HCT116 (cell line): ENCODE measurements around the gene TRPC1. TPM values are rescaled to one million over a fixed set of nuclear protein-coding genes. Genes with fewer than 3 reads are reported as not detected.

Source experiments
- ATAC-seq: fragments of 200-7000 bp; cut with Tn5 transposase; 2 replicates; pipeline ENCODE4 v1.9.1; 2020; ENCODE audit warnings: mild to moderate bottlenecking, moderate library complexity
- BruUV-seq: library from RNA; stranded (reverse); fragments of 400-500 nt; replicated peaks from 2 replicates; lab custom pipeline; 2021; lab: Mats Ljungman, UMichigan
- CTCF ChIA-PET: fragments of 300-600 bp; sonication (Branson Sonifier 250); formaldehyde crosslinking; loops from one replicate; lab custom pipeline; 2021; ENCODE audit warnings: antibody characterized with exemption; lab: Charles Lee
- POLR2A ChIA-PET: fragments of 300-600, 350-600 bp; sonication (Branson Sonifier 250); formaldehyde crosslinking; loops from one replicate; lab custom pipeline; 2021; ENCODE audit warnings: antibody characterized with exemption; lab: Charles Lee
- RAD21 ChIA-PET, 2 experiments: fragments of 300-600 bp; sonication (Branson Sonifier 250); formaldehyde crosslinking; loops; one replicate each; lab custom pipeline; 2023; ENCODE audit warnings: low total read pairs in 2 of 2; ENCODE audit not compliant: uncharacterized antibody in 2 of 2, unreplicated experiment in 2 of 2, low non-redundant PET in 1 of 2; lab: Charles Lee
- DNase-seq: peaks from one replicate; pipeline ENCODE4 v3.0.0-alpha.2; 2010; ENCODE audit warnings: low read depth, low spot score
- H2AFZ ChIP-seq: fragments of 200-600 bp; shearing (Covaris generic), sonication (generic); 2 replicates; pipeline ENCODE4 v1.6.1; 2017; ENCODE audit warnings: low read depth, mixed run types, mixed read lengths, antibody characterized with exemption, low read length; ENCODE audit not compliant: poor library complexity, severe bottlenecking
- H3K27ac ChIP-seq: 2 replicates; pipeline ENCODE4 v1.5.1; 2012; ENCODE audit warnings: low read depth, low read length
- H3K27me3 ChIP-seq: fragments of 200-600 bp; sonication (generic); 2 replicates; pipeline ENCODE4 v1.6.1; 2016; ENCODE audit warnings: mixed run types, low read length, mixed read lengths; ENCODE audit not compliant: insufficient read depth
- H3K36me3 ChIP-seq, 2 experiments: fragments of 200-500 bp in 1 of 2; fragments of 200-600 bp in 1 of 2; sonication (Bioruptor generic) in 1 of 2; sonication (generic) in 1 of 2; 2 replicates each; pipeline versions ENCODE4 v1.5.1 to v1.6.1; 2014 to 2016; ENCODE audit warnings: low read length in 2 of 2, inconsistent platforms in 1 of 2, mixed read lengths in 1 of 2, mixed run types in 1 of 2; ENCODE audit not compliant: insufficient read depth in 2 of 2, control insufficient read depth in 1 of 2
- H3K4me1 ChIP-seq, 2 experiments: fragments of 200-600 bp in 1 of 2; sonication (generic) in 1 of 2; 2 replicates each; pipeline versions ENCODE4 v1.5.1 to v1.6.1; 2012 to 2017; ENCODE audit warnings: low read length in 2 of 2, inconsistent platforms in 1 of 2, mild to moderate bottlenecking in 1 of 2, mixed read lengths in 1 of 2, mixed run types in 1 of 2, moderate library complexity in 1 of 2; ENCODE audit not compliant: insufficient read depth in 2 of 2, control insufficient read depth in 1 of 2
- H3K4me2 ChIP-seq: fragments of 200-600 bp; sonication (generic); 2 replicates; pipeline ENCODE4 v1.6.1; 2017; ENCODE audit warnings: mixed run types, low read length, mixed read lengths
- H3K4me3 ChIP-seq, 2 experiments: fragments of 200-600 bp in 1 of 2; sonication (generic) in 1 of 2; replicated peaks in 1 of 2; 2 replicates each; pipeline ENCODE4 v1.5.1; 2011 to 2016; ENCODE audit warnings: low read length in 2 of 2, control low read depth in 1 of 2, low read depth in 1 of 2, mild to moderate bottlenecking in 1 of 2, mixed read lengths in 1 of 2, mixed run types in 1 of 2
- H3K79me2 ChIP-seq: fragments of 200-600 bp; sonication (generic); 2 replicates; pipeline ENCODE4 v1.6.1; 2017; ENCODE audit warnings: mild to moderate bottlenecking, mixed run types, low read length, moderate library complexity, mixed read lengths; ENCODE audit not compliant: insufficient read depth
- H3K9ac ChIP-seq: fragments of 200-600 bp; sonication (generic); 2 replicates; pipeline ENCODE4 v1.6.1; 2016; ENCODE audit warnings: low read length, mixed read lengths
- H3K9me2 ChIP-seq: fragments of 200-600 bp; sonication (generic), shearing (Covaris generic); 2 replicates; pipeline ENCODE4 v1.6.1; 2017; ENCODE audit warnings: mixed run types, mild to moderate bottlenecking, moderate library complexity; ENCODE audit not compliant: insufficient read depth
- H3K9me3 ChIP-seq, 2 experiments: fragments of 200-500 bp in 1 of 2; fragments of 200-600 bp in 1 of 2; sonication (Bioruptor generic) in 1 of 2; sonication (generic) in 1 of 2; 2 replicates each; pipeline ENCODE4 v1.6.1; 2014 to 2017; ENCODE audit warnings: low read length in 2 of 2, mixed read lengths in 2 of 2, inconsistent platforms in 1 of 2, low read depth in 1 of 2, mild to moderate bottlenecking in 1 of 2, mixed run types in 1 of 2, moderate library complexity in 1 of 2; ENCODE audit not compliant: control insufficient read depth in 1 of 2, insufficient read depth in 1 of 2
- H4K20me1 ChIP-seq: fragments of 200-600 bp; sonication (generic), shearing (Covaris generic); 2 replicates; pipeline ENCODE4 v1.6.1; 2017; ENCODE audit warnings: mixed run types, mild to moderate bottlenecking, moderate library complexity; ENCODE audit not compliant: insufficient read depth
- CEBPB ChIP-seq: IDR thresholded peaks from 2 replicates; pipeline ENCODE4 v1.6.1; 2012; ENCODE audit warnings: low read depth
- CTCF ChIP-seq, 3 experiments: fragments of 200-600 bp in 1 of 3; sonication (generic) in 1 of 3; IDR thresholded peaks in 2 of 3; conservative IDR thresholded peaks in 1 of 3; 2 replicates each; pipeline ENCODE4 v1.5.1; 2012 to 2017; ENCODE audit warnings: low read depth in 2 of 3, low read length in 2 of 3, antibody characterized with exemption in 1 of 3, borderline replicate concordance in 1 of 3, control low read depth in 1 of 3, mild to moderate bottlenecking in 1 of 3, mixed read lengths in 1 of 3, mixed run types in 1 of 3, moderate library complexity in 1 of 3; ENCODE audit not compliant: insufficient read depth in 1 of 3
- ELF1 ChIP-seq: IDR thresholded peaks from 2 replicates; pipeline ENCODE4 v1.6.1; 2012; ENCODE audit warnings: low read depth, borderline replicate concordance
- EZH2phosphoT487 ChIP-seq: fragments of 200-600 bp; IDR thresholded peaks from 2 replicates; pipeline ENCODE4 v1.6.1; 2018; ENCODE audit warnings: antibody characterized with exemption, borderline replicate concordance
- POLR2AphosphoS5 ChIP-seq: IDR thresholded peaks from 2 replicates; pipeline ENCODE4 v1.6.1; 2011; ENCODE audit warnings: mild to moderate bottlenecking, low read depth, low read length, moderate library complexity
- RAD21 ChIP-seq: IDR thresholded peaks from 2 replicates; pipeline ENCODE4 v1.6.1; 2012; ENCODE audit warnings: low read depth, mild to moderate bottlenecking
- TCF7L2 ChIP-seq: IDR thresholded peaks from 2 replicates; pipeline ENCODE4 v1.7.0; 2011; ENCODE audit warnings: borderline replicate concordance, inconsistent platforms; ENCODE audit not compliant: insufficient read depth, insufficient read length; ENCODE audit errors: extremely low read depth
- YY1 ChIP-seq: IDR thresholded peaks from 2 replicates; pipeline ENCODE4 v1.6.1; 2011; ENCODE audit warnings: low read length, low read depth, moderate library complexity, mild to moderate bottlenecking; ENCODE audit not compliant: insufficient replicate concordance; ENCODE audit errors: extremely low read depth
- ZFX ChIP-seq: fragments of 450-650 bp; IDR thresholded peaks from 2 replicates; pipeline ENCODE4 v1.6.1; 2017
- ZNF274 ChIP-seq: fragments of 200-500 bp; sonication (Bioruptor generic); IDR thresholded peaks from 2 replicates; pipeline ENCODE4 v1.6.1; 2014; ENCODE audit warnings: mild to moderate bottlenecking, low read depth, low read length, inconsistent platforms
- intact Hi-C: fragments of 100-400 bp; cut with micrococcal nuclease; formaldehyde crosslinking; loops from 2 replicates; pipeline ENCODE4 v1.10.0; 2022
- total RNA-seq: library from RNA; stranded (reverse); gene quantifications from one replicate; pipeline ENCODE4 v1.2.1, GENCODE V29; 2021; ENCODE audit not compliant: unreplicated experiment
- TF ChIP-seq, protein P1 (sequence below): IDR thresholded peaks from 2 replicates; pipeline ENCODE4 v1.6.1; 2012

TRPC1 gene
- total RNA-seq, 1 experiment from 2014 or later: 6.1 TPM

DNA sequence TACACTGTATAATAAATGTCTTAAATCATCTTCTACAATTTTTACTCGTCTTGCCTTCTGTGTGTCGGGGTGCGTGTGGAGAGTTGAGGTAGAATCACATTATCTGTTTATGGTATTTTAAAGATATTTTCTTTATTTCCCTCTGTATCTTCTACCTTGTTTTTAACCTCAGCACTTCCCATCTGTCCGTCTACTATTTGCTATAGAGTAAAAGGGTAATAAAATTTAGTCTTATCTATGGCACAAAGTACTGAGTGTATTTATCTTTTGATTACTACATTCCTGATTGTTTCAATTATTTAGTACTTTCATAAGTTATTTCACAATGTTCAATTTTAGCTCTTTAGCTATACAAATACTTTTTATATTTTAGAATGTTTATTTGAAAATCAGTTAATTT lies 62.2 kb downstream of the TRPC1 start:
- ATAC-seq: no peak
- H2AFZ ChIP-seq: no peak overlapping the region

GRCh38 chr3:142787719-142788118 lies 63.9 kb downstream of the TRPC1 start:
- ATAC-seq (no peak), DNase-seq (no peak)
- Histone ChIP-seq H3K79me2 (no peaks in the 10 kb centered on the region), H3K4me3 (no peak overlapping the region), H3K27ac (no peak overlapping the region), H3K27me3 (no peaks in the 10 kb centered on the region), H3K4me1 (no peaks in the 10 kb centered on the region), H3K4me2 (no peak overlapping the region), H3K36me3 (no peaks in the 10 kb centered on the region), H3K9me2 (no peaks in the 10 kb centered on the region), H3K9me3 (no peaks in the 10 kb centered on the region), H3K9ac (no peak overlapping the region), H2AFZ (no peak overlapping the region), H4K20me1 (no peaks in the 10 kb centered on the region)
- ChIA-PET RAD21 (no interaction called here), POLR2A (no interaction called here), CTCF (interaction anchor here (0.9 kb wide), 1 partner anchor 207 kb away, joined by 3 read pairs; no protein-coding TSS in a partner anchor)
- BruUV-seq: no TSS peak
- intact Hi-C loops: no loop called here
- no peak for TF ChIP-seq CTCF (IDR thresholded peaks at IDR 0.05 in 2 of 3, conservative IDR thresholded peaks at IDR 0.05 in 1 of 3; ENCODE audit: borderline replicate concordance in 1 of 3, insufficient read depth in 1 of 3, low read depth in 2 of 3, low read length in 2 of 3)
- no peak for TF ChIP-seq ZNF274
- TF ChIP-seq EZH2phosphoT487: no peak
- no peak for TF ChIP-seq POLR2AphosphoS5
- no peak for TF ChIP-seq TCF7L2
- TF ChIP-seq, protein P1, sequence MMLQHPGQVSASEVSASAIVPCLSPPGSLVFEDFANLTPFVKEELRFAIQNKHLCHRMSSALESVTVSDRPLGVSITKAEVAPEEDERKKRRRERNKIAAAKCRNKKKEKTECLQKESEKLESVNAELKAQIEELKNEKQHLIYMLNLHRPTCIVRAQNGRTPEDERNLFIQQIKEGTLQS: no peak

More for the DNA sequence above, 62.2 kb downstream of the TRPC1 start:
- Histone ChIP-seq H4K20me1 (no peaks in the 10 kb centered on the region), H3K9me2 (no peaks in the 10 kb centered on the region), H3K4me3 (no peak overlapping the region), H3K27me3 (no peaks in the 10 kb centered on the region), H3K79me2 (no peaks in the 10 kb centered on the region), H3K27ac (no peak overlapping the region), H3K4me1 (no peaks in the 10 kb centered on the region), H3K9me3 (no peaks in the 10 kb centered on the region), H3K36me3 (no peaks in the 10 kb centered on the region), H3K9ac (no peak overlapping the region), H3K4me2 (no peak overlapping the region)
- ChIA-PET CTCF (no interaction called here), RAD21 (no interaction called here), POLR2A (no interaction called here)
- no peak for DNase-seq
- intact Hi-C loops: no loop called here
- BruUV-seq: no TSS peak
- TF ChIP-seq YY1 (no peak), ELF1 (no peak), CEBPB (no peak), RAD21 (no peak), ZFX (no peak)
